K562 (cell line): Measurements from ENCODE around the gene CTIF. TPM values are rescaled to one million over a fixed set of nuclear protein-coding genes. Genes with fewer than 3 reads are reported as not detected.

Source experiments
- CAMTA2 ChIP-seq: fragments of 250-450 bp; sonication (Bioruptor Pico); conservative IDR thresholded peaks from 2 replicates; pipeline ENCODE4 v1.5.1; 2022
- E2F8 ChIP-seq: fragments of 450-650 bp; IDR thresholded peaks from 2 replicates; pipeline ENCODE4 v1.7.1; 2018; ENCODE audit warnings: mild to moderate bottlenecking, low read depth; ENCODE audit not compliant: partially characterized antibody
- E4F1 ChIP-seq: fragments of 250-450 bp; sonication (Bioruptor Pico); IDR thresholded peaks from 2 replicates; pipeline ENCODE4 v1.5.0; 2021; ENCODE audit warnings: mild to moderate bottlenecking, borderline replicate concordance
- FOXJ2 ChIP-seq: fragments of 200-800 bp; sonication (Bioruptor generic); IDR thresholded peaks from 2 replicates; pipeline ENCODE4 v1.6.1; 2016; ENCODE audit warnings: missing genetic modification characterization, missing compliant biosample characterization
- FOXJ3 ChIP-seq: sonication (generic); formaldehyde crosslinking; IDR thresholded peaks from 2 replicates; pipeline ENCODE4 v1.4.0; 2020; ENCODE audit warnings: mild to moderate bottlenecking, missing genetic modification reagents
- GATAD2A ChIP-seq: fragments of 450-650 bp; IDR thresholded peaks from 2 replicates; pipeline ENCODE4 v1.6.1; 2017
- GMEB1 ChIP-seq: fragments of 250-450 bp; sonication (Bioruptor Pico); IDR thresholded peaks from 2 replicates; pipeline ENCODE4 v1.4.0; 2020; ENCODE audit warnings: mild to moderate bottlenecking
- HLTF ChIP-seq: fragments of 450-650 bp; IDR thresholded peaks from 2 replicates; pipeline ENCODE4 v1.6.1; 2016
- JUND ChIP-seq, 2 experiments: IDR thresholded peaks; 2 replicates in 1 of 2; 3 replicates in 1 of 2; pipeline ENCODE4 v1.6.1; 2011; ENCODE audit warnings: borderline replicate concordance in 2 of 2, low read depth in 2 of 2, low read length in 2 of 2, improper control_type of control experiment in 1 of 2, missing biosample characterization in 1 of 2, missing genetic modification characterization in 1 of 2, missing genetic modification reagents in 1 of 2
- LEF1 ChIP-seq: fragments of 450-650 bp; IDR thresholded peaks from 2 replicates; pipeline ENCODE4 v1.6.1; 2016; ENCODE audit warnings: mild to moderate bottlenecking
- MCM3 ChIP-seq: fragments of 450-650 bp; IDR thresholded peaks from 2 replicates; pipeline ENCODE4 v1.6.1; 2016
- MED1 ChIP-seq: sonication (generic); formaldehyde crosslinking; IDR thresholded peaks from 2 replicates; pipeline ENCODE4 v1.8.1; 2023; ENCODE audit warnings: missing genetic modification reagents, borderline replicate concordance
- NONO ChIP-seq, 2 experiments: fragments of 200-400 bp in 1 of 2; fragments of 450-650 bp in 1 of 2; formaldehyde crosslinking in 1 of 2; IDR thresholded peaks; 2 replicates each; pipeline ENCODE4 v1.6.1; 2017; ENCODE audit warnings: low read depth in 2 of 2, mild to moderate bottlenecking in 2 of 2, moderate library complexity in 2 of 2, low read length in 1 of 2
- NR2C1 ChIP-seq, 2 experiments: fragments of 450-650 bp; IDR thresholded peaks; 2 replicates each; pipeline ENCODE4 v1.6.1; 2017; ENCODE audit warnings: mild to moderate bottlenecking in 2 of 2, antibody characterized with exemption in 1 of 2, inconsistent platforms in 1 of 2, missing compliant biosample characterization in 1 of 2, missing genetic modification characterization in 1 of 2
- NR2C2 ChIP-seq, 2 experiments: fragments of 200-800 bp in 1 of 2; sonication (Bioruptor generic) in 1 of 2; sonication (generic) in 1 of 2; formaldehyde crosslinking in 1 of 2; IDR thresholded peaks; 2 replicates each; pipeline versions ENCODE4 v1.6.1 to v1.8.0; 2016 to 2022; ENCODE audit warnings: mild to moderate bottlenecking in 1 of 2, missing compliant biosample characterization in 1 of 2, missing genetic modification characterization in 1 of 2, missing genetic modification reagents in 1 of 2
- PTRF ChIP-seq: fragments of 450-650 bp; IDR thresholded peaks from 2 replicates; pipeline ENCODE4 v1.6.1; 2016; ENCODE audit warnings: mild to moderate bottlenecking, missing genetic modification characterization, missing compliant biosample characterization
- ZBTB1 ChIP-seq: sonication (generic); formaldehyde crosslinking; IDR thresholded peaks from 2 replicates; pipeline ENCODE4 v1.8.1; 2023; ENCODE audit warnings: missing genetic modification reagents, low read depth, mild to moderate bottlenecking, borderline replicate concordance
- ZNF197 ChIP-seq: fragments of 200-800 bp; sonication (Bioruptor generic); IDR thresholded peaks from 2 replicates; pipeline ENCODE4 v1.6.1; 2016; ENCODE audit warnings: low read depth, missing genetic modification characterization, missing compliant biosample characterization
- ZNF644 ChIP-seq: fragments of 200-800 bp; sonication (Bioruptor generic); IDR thresholded peaks from 2 replicates; pipeline ENCODE4 v1.6.1; 2016; ENCODE audit warnings: low read depth, missing genetic modification characterization, missing compliant biosample characterization
- polyA plus RNA-seq, 8 experiments: library from polyadenylated mRNA; depleted of rRNA in 4 of 8; stranded (reverse) in 5 of 8; unstranded in 3 of 8; fragments of >200 nt; fragmentation: Nextera tagmentation in 2 of 8; fragmentation: Illumina TruSeq in 1 of 8; extraction: Ambion mirVana in 2 of 8; extraction: Trizol in 1 of 8; gene quantifications; 2 replicates each; pipeline versions ENCODE4 v1.2.1 to v1.2.3, GENCODE V29; 2011 to 2014; ENCODE audit warnings: inconsistent platforms in 1 of 8, missing spikeins in 1 of 8
- total RNA-seq, 7 experiments: library from RNA; depleted of rRNA in 6 of 7; stranded (reverse); fragments of >200 nt in 6 of 7; fragmentation: Illumina TruSeq in 2 of 7; extraction: Trizol in 2 of 7; gene quantifications; 2 replicates each; pipeline versions ENCODE4 v1.2.1 to v1.2.3, GENCODE V29; 2011 to 2021; ENCODE audit warnings: low replicate concordance in 1 of 7

The CTIF gene
- total and polyA plus RNA-seq, 9 of the 15 experiments (the other 6 are each of a cell fraction or from before 2014, with no cell fraction given): 0.17 to 11.5 (median 2.2) TPM

GRCh38 chr18:48566589-48566988 lies 27.8 kb downstream of the CTIF start (continued):
- TF ChIP-seq E4F1 (no peak), MCM3 (no peak), GATAD2A (no peak), ZBTB1 (CRISPR knock-in tag) (no peak), PTRF (tag) (peak; percentile 87), NR2C2 (CRISPR knock-in tag; IDR thresholded peaks at IDR 0.05) (no peak), NR2C2 (tag; IDR thresholded peaks at IDR 0.05) (0 out of 2 replicates have a peak, but pooled peaks have one; percentile 37), NONO (IDR thresholded peaks at IDR 0.05; ENCODE audit: low read depth in 2 of 2, low read length in 1 of 2) (no peak), GMEB1 (CRISPR knock-in tag) (peak; percentile 47; the same call in 1 of the 2 replicates), CAMTA2 (no peak), JUND (IDR thresholded peaks at IDR 0.05; ENCODE audit: borderline replicate concordance, low read depth, low read length) (peak; percentile 70; the same call in 1 of the 2 replicates), JUND (tag; IDR thresholded peaks at IDR 0.05; ENCODE audit: borderline replicate concordance, low read depth, low read length) (peak; percentile 76; the same call in 2 of the 3 replicates), LEF1 (no peak), FOXJ3 (CRISPR knock-in tag) (no peak), ZNF644 (peak; percentile 81), ZNF197 (CRISPR knock-in tag) (0 out of 2 replicates have a peak, but pooled peaks have one; percentile 51), NR2C1 (IDR thresholded peaks at IDR 0.05) (no peak), NR2C1 (tag; IDR thresholded peaks at IDR 0.05) (peak; percentile 85), E2F8 (no peak), FOXJ2 (tag) (no peak), MED1 (CRISPR knock-in tag) (no peak), HLTF (no peak)
